ENCODE measurements around the gene CORO2A. TPM values are rescaled to one million over a fixed set of nuclear protein-coding genes. Genes with fewer than 3 reads are reported as not detected.

Gene CORO2A
- total RNA-seq, 4 donors from 2014 or later, result 1.1 to 3.5 (median 2.1) TPM

- 25 to 31% methylated on average over 11 to 20 of the region's 92 CpGs for WGBS, 2 donors
- TF ChIP-seq CTCF (IDR thresholded peaks at IDR 0.05) (peak in 1 of 6 experiments; percentile 6), POLR2A (IDR thresholded peaks at IDR 0.05) (peak in 1 of 2 donors; percentile 36)
- peak overlapping the region in 2 of 3 donors; percentile 17 to 19 for H3K27ac ChIP-seq
- no peaks in the 10 kb centered on the region for H3K9me3 ChIP-seq
- intact Hi-C loops (cut with DNase I), result no loop called here
- peak; percentile 84 for DNase-seq
- H3K4me1 ChIP-seq, result peaks cover 0 to 4% of the 10 kb centered on the region in 2 donors
- H3K36me3 ChIP-seq, result no peaks in the 10 kb centered on the region
- H3K4me3 ChIP-seq (replicated peaks in 1 of 3), result peak overlapping the region in 1 of 3 donors; percentile 4
- H3K27me3 ChIP-seq, result no peaks in the 10 kb centered on the region
Observed at GRCh38 chr9:98087420-98088354, 104.8 kb downstream of the CORO2A start.

- no peak for TF ChIP-seq CTCF (IDR thresholded peaks at IDR 0.05)
- TF ChIP-seq POLR2A (IDR thresholded peaks at IDR 0.05), result no peak
- Histone ChIP-seq H3K4me1 (peaks cover 0 to 4% of the 10 kb centered on the region in 2 donors), H3K4me3 (replicated peaks in 1 of 3) (no peak overlapping the region), H3K27me3 (no peaks in the 10 kb centered on the region), H3K27ac (peak overlapping the region in 1 of 3 donors; percentile 17), H3K36me3 (peaks cover 4 to 6% of the 10 kb centered on the region in 2 donors), H3K9me3 (no peaks in the 10 kb centered on the region)
- DNase-seq, result peak in 1 of 2 donors; percentile 36
- intact Hi-C loops (cut with DNase I), result no loop called here
- WGBS, 2 donors, result 88 to 91% methylated on average over 4 of the region's 4 CpGs
Observed at GRCh38 chr9:98086461-98086860, 106.0 kb downstream of the CORO2A start.

DNA sequence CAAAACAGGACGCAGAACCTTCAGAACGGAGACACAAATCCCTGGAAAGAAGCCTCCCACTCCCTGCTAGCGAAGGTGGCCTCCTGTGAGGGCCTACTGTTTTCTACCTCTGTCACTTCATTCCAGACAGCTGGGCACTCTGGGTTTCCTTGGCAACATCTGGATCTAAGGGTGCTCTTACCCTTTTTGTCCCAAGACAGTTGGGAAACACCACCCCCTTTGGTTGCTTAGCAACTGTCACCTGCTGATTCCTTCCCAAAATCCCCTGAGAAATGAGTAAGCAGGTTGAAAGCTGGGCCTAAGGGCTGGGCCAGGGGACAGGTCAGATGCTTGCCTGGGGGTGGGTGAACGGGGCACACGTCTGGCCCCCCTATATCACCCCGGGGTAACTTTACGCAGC, 106.5 kb downstream of the CORO2A start:
- WGBS, 2 donors, result 80 to 84% methylated on average over 6 to 7 of the region's 7 CpGs
- intact Hi-C loops (cut with DNase I), result no loop called here
- Histone ChIP-seq H3K4me3 (replicated peaks in 1 of 3) (no peak overlapping the region), H3K4me1 (peaks cover 0 to 4% of the 10 kb centered on the region in 2 donors), H3K9me3 (no peaks in the 10 kb centered on the region), H3K27me3 (no peaks in the 10 kb centered on the region), H3K27ac (peak overlapping the region in 1 of 3 donors; percentile 17), H3K36me3 (peaks cover 10 to 12% of the 10 kb centered on the region in 2 donors)
- no peak for TF ChIP-seq POLR2A (IDR thresholded peaks at IDR 0.05)
- no peak for TF ChIP-seq CTCF (IDR thresholded peaks at IDR 0.05)
- DNase-seq, result peak; percentile 18 to 33

- no peak overlapping the region for H3K4me3 ChIP-seq (replicated peaks in 1 of 3)
- DNase-seq, result no peak
- H3K4me1 ChIP-seq, result peaks cover 0 to 4% of the 10 kb centered on the region in 2 donors
- no peak overlapping the region for H3K27ac ChIP-seq
- no peaks in the 10 kb centered on the region for H3K27me3 ChIP-seq
- 90 to 98% methylated on average over 3 to 4 of the region's 4 CpGs for WGBS, 2 donors
- intact Hi-C loops (cut with DNase I), result no loop called here
- no peaks in the 10 kb centered on the region for H3K9me3 ChIP-seq
- no peak for TF ChIP-seq CTCF (IDR thresholded peaks at IDR 0.05)
- no peak for TF ChIP-seq POLR2A (IDR thresholded peaks at IDR 0.05)
- peaks cover 17 to 18% of the 10 kb centered on the region in 2 donors for H3K36me3 ChIP-seq
Observed at GRCh38 chr9:98085058-98085457, 107.4 kb downstream of the CORO2A start.

DNA sequence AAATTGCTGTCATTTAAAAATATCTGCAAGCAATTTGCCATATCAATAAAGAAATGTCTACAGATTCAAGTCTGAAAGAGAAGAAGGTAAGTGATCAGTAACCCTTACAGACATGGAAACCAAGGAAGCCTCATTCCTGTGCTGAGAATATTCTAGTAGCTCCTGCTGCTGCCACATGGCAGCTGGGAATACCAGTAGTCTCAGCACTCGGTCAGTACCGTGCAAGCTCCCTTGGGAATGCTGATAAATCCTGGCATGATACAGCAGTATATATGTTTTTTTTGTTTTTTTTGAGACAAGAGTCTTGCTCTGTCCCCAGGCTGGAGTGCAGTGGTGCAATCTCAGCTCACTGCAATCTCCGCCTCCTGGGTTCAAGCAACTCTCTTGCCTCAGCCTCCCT, 108.0 kb downstream of the CORO2A start:
- H3K36me3 ChIP-seq, result peaks cover 22 to 23% of the 10 kb centered on the region in 2 donors
- H3K27me3 ChIP-seq, result no peaks in the 10 kb centered on the region
- no peak overlapping the region for H3K4me3 ChIP-seq (replicated peaks in 1 of 3)
- intact Hi-C loops (cut with DNase I), result no loop called here
- no peak overlapping the region for H3K27ac ChIP-seq
- no peaks in the 10 kb centered on the region for H3K9me3 ChIP-seq
- WGBS, 2 donors, result 82 to 91% methylated on average over 3 of the region's 3 CpGs
- TF ChIP-seq CTCF (IDR thresholded peaks at IDR 0.05) (no peak), POLR2A (IDR thresholded peaks at IDR 0.05) (no peak)
- peaks cover 0 to 4% of the 10 kb centered on the region in 2 donors for H3K4me1 ChIP-seq
- DNase-seq, result no peak
